DOHH2 (cell line): ENCODE data around the gene TFF1.

ENCODE experiments used
- H3F3A ChIP-seq: fragments of 200-600 bp; sonication (generic), shearing (Covaris generic); 2 replicates; pipeline ENCODE4 v1.6.0; 2016; ENCODE audit warnings: antibody characterized with exemption, mild to moderate bottlenecking; ENCODE audit not compliant: control insufficient read depth, insufficient read depth
- H3K27ac ChIP-seq: fragments of 200-600 bp; sonication (generic); 2 replicates; pipeline ENCODE4 v1.5.1; 2014; ENCODE audit warnings: low read depth, mild to moderate bottlenecking, low read length, moderate library complexity
- H3K27me3 ChIP-seq: fragments of 200-600 bp; sonication (generic); 2 replicates; pipeline ENCODE4 v1.6.1; 2014; ENCODE audit warnings: mild to moderate bottlenecking, low read length, mixed read lengths; ENCODE audit not compliant: control insufficient read depth
- H3K36me3 ChIP-seq: fragments of 200-600 bp; sonication (generic); 2 replicates; pipeline ENCODE4 v1.6.1; 2014; ENCODE audit warnings: mild to moderate bottlenecking, low read length, moderate library complexity, mixed read lengths; ENCODE audit not compliant: control insufficient read depth
- H3K4me1 ChIP-seq: fragments of 200-600 bp; sonication (generic); 2 replicates; pipeline ENCODE4 v1.6.1; 2014; ENCODE audit warnings: mild to moderate bottlenecking, low read length, mixed read lengths; ENCODE audit not compliant: control insufficient read depth
- H3K4me2 ChIP-seq: fragments of 200-600 bp; sonication (generic); 2 replicates; pipeline ENCODE4 v1.6.0; 2014; ENCODE audit warnings: mild to moderate bottlenecking, low read length, moderate library complexity
- H3K4me3 ChIP-seq: fragments of 200-600 bp; sonication (generic); 2 replicates; pipeline ENCODE4 v1.5.1; 2014; ENCODE audit warnings: mild to moderate bottlenecking, low read length, mixed read lengths
- H3K79me2 ChIP-seq: fragments of 200-600 bp; sonication (generic); 2 replicates; pipeline ENCODE4 v1.6.1; 2014; ENCODE audit warnings: mild to moderate bottlenecking, low read length, mixed read lengths; ENCODE audit not compliant: control insufficient read depth
- H3K9me2 ChIP-seq: fragments of 200-600 bp; sonication (generic); replicated peaks from 2 replicates; pipeline ENCODE4 v1.6.1; 2014; ENCODE audit warnings: mild to moderate bottlenecking, low read length, mixed read lengths; ENCODE audit not compliant: control insufficient read depth
- H3K9me3 ChIP-seq: fragments of 200-600 bp; sonication (generic); 2 replicates; pipeline ENCODE4 v1.6.1; 2014; ENCODE audit warnings: antibody characterized with exemption, low read length, mixed read lengths; ENCODE audit not compliant: control insufficient read depth, insufficient read depth
- H4K20me1 ChIP-seq: fragments of 200-600 bp; sonication (generic); 2 replicates; pipeline ENCODE4 v1.6.0; 2014; ENCODE audit warnings: low read depth, mild to moderate bottlenecking, antibody characterized with exemption, low read length, moderate library complexity; ENCODE audit not compliant: control insufficient read depth, insufficient read depth
- CTCF ChIP-seq: fragments of 200-600 bp; sonication (generic); IDR thresholded peaks from one replicate; pipeline ENCODE4 v1.5.1; 2014; ENCODE audit warnings: antibody characterized with exemption, mild to moderate bottlenecking, low read depth, low read length; ENCODE audit not compliant: poor library complexity, severe bottlenecking
- EZH2phosphoT487 ChIP-seq: fragments of 200-600 bp; sonication (generic); IDR thresholded peaks from 2 replicates; pipeline ENCODE4 v1.6.1; 2017; ENCODE audit warnings: borderline replicate concordance, mild to moderate bottlenecking, antibody characterized with exemption, low read length, moderate library complexity, mixed read lengths

Gene TFF1

GRCh38 chr21:42343101-42343500 lies 23.2 kb downstream of the TFF1 start:
- Histone ChIP-seq H3K79me2 (no peaks in the 10 kb centered on the region), H3K4me3 (no peak overlapping the region), H3K4me1 (no peaks in the 10 kb centered on the region), H3K9me3 (no peaks in the 10 kb centered on the region), H3K36me3 (no peaks in the 10 kb centered on the region), H3K27ac (no peak overlapping the region), H3F3A (no peaks in the 10 kb centered on the region), H4K20me1 (no peaks in the 10 kb centered on the region), H3K4me2 (no peak overlapping the region), H3K9me2 (no peaks in the 10 kb centered on the region), H3K27me3 (no peaks in the 10 kb centered on the region; the same call in 1 of the 2 replicates)
- no peak for TF ChIP-seq EZH2phosphoT487

- no peaks in the 10 kb centered on the region for H3K79me2 ChIP-seq
- H3K9me3 ChIP-seq: no peaks in the 10 kb centered on the region
- H3K4me3 ChIP-seq: no peak overlapping the region
- no peaks in the 10 kb centered on the region for H3K9me2 ChIP-seq
- no peaks in the 10 kb centered on the region for H3K4me1 ChIP-seq
- H3K27me3 ChIP-seq: peaks cover 8% of the 10 kb centered on the region
- H3K36me3 ChIP-seq: no peaks in the 10 kb centered on the region
- H3K27ac ChIP-seq: no peak overlapping the region
- H3K4me2 ChIP-seq: no peak overlapping the region
- no peaks in the 10 kb centered on the region for H3F3A ChIP-seq
- no peak for TF ChIP-seq EZH2phosphoT487
- no peak for TF ChIP-seq CTCF
- no peaks in the 10 kb centered on the region for H4K20me1 ChIP-seq
Measured at GRCh38 chr21:42341776-42342542, 24.4 kb downstream of the TFF1 start.

GRCh38 chr21:42340187-42341050 lies 25.9 kb downstream of the TFF1 start:
- no peak overlapping the region for H3K4me3 ChIP-seq
- no peaks in the 10 kb centered on the region for H3K79me2 ChIP-seq
- no peaks in the 10 kb centered on the region for H3K36me3 ChIP-seq
- peaks cover 5% of the 10 kb centered on the region; the same call in 1 of the 2 replicates for H3F3A ChIP-seq
- no peaks in the 10 kb centered on the region for H4K20me1 ChIP-seq
- no peaks in the 10 kb centered on the region for H3K9me2 ChIP-seq
- H3K27me3 ChIP-seq: peaks cover 15% of the 10 kb centered on the region
- no peak for TF ChIP-seq EZH2phosphoT487
- no peak for TF ChIP-seq CTCF
- no peak overlapping the region for H3K27ac ChIP-seq
- H3K4me1 ChIP-seq: peaks cover 6% of the 10 kb centered on the region; the same call in 1 of the 2 replicates
- H3K9me3 ChIP-seq: no peaks in the 10 kb centered on the region
- no peak overlapping the region for H3K4me2 ChIP-seq
